Bronchial epithelial cell (primary cell): ENCODE results near the gene GNG12. TPM values are rescaled to one million over a fixed set of nuclear protein-coding genes. Genes with fewer than 3 reads are reported as not detected.

ENCODE experiments used
- DNase-seq: peaks from one replicate; pipeline ENCODE4 v3.0.0-alpha.2; 2010; ENCODE audit warnings: low read depth
- FAIRE-seq: peaks from 2 replicates; lab custom pipeline; 2011; peaks lifted over from hg19 to GRCh38; lab: Jason Lieb, UNC
- H3K27me3 ChIP-seq: 2 replicates; pipeline ENCODE4 v1.5.1; 2011; ENCODE audit warnings: low read length; ENCODE audit not compliant: control insufficient read depth, insufficient read depth
- H3K36me3 ChIP-seq: 2 replicates; pipeline ENCODE4 v1.5.1; 2011; ENCODE audit warnings: low read length; ENCODE audit not compliant: control insufficient read depth, insufficient read depth
- H3K4me3 ChIP-seq: 2 replicates; pipeline ENCODE4 v1.5.1; 2011; ENCODE audit warnings: mild to moderate bottlenecking, low read depth, low read length, control low read depth
- CTCF ChIP-seq: IDR thresholded peaks from 2 replicates; pipeline ENCODE4 v1.5.1; 2011; ENCODE audit warnings: mild to moderate bottlenecking, moderate library complexity, low read length, control low read depth, inconsistent platforms; ENCODE audit not compliant: insufficient read depth, severe bottlenecking
- total RNA-seq: library from RNA; depleted of rRNA; stranded (reverse); fragments of >200 nt; gene quantifications from 2 replicates; pipeline ENCODE4 v1.2.1, GENCODE V29; 2014

The GNG12 gene
- total RNA-seq, 1 donor from 2014 or later, result 75.3 TPM

GRCh38 chr1:67685067-67685557 lies 148.2 kb downstream of the GNG12 start, which contains the start of gene GADD45A:
Gene GADD45A (plus strand): TSS chr1:67685201. CDS start chr1:67685495, 294 bp downstream.
- Histone ChIP-seq H3K4me3 (peak within 1 kb of the TSS; percentile 94), H3K36me3 (peaks cover 11% of the 10 kb centered on the region), H3K27me3 (no peaks in the 10 kb centered on the region)
- no peak for TF ChIP-seq CTCF
- DNase-seq (peak; percentile 98), FAIRE-seq (no peak)

- Histone ChIP-seq H3K4me3 (peak overlapping the region; percentile 94), H3K36me3 (peaks cover 11% of the 10 kb centered on the region), H3K27me3 (no peaks in the 10 kb centered on the region)
- no peak for DNase-seq
- TF ChIP-seq CTCF, result no peak
- no peak for FAIRE-seq
Measured at GRCh38 chr1:67684526-67685066, 148.7 kb downstream of the GNG12 start.

- FAIRE-seq, result no peak
- Histone ChIP-seq H3K4me3 (peak overlapping the region; percentile 94), H3K27me3 (no peaks in the 10 kb centered on the region), H3K36me3 (peaks cover 11% of the 10 kb centered on the region)
- no peak for TF ChIP-seq CTCF
- peak; percentile 96 for DNase-seq
Measured at GRCh38 chr1:67683766-67684525, 149.3 kb downstream of the GNG12 start.

- DNase-seq (peak; percentile 91), FAIRE-seq (no peak)
- no peak for TF ChIP-seq CTCF
- no peak overlapping the region for H3K4me3 ChIP-seq
- H3K36me3 ChIP-seq, result peaks cover 11% of the 10 kb centered on the region
- no peaks in the 10 kb centered on the region for H3K27me3 ChIP-seq
Measured at GRCh38 chr1:67683316-67683715, 150.0 kb downstream of the GNG12 start.

- FAIRE-seq (no peak), DNase-seq (peak; percentile 98)
- no peak for TF ChIP-seq CTCF
- Histone ChIP-seq H3K36me3 (peaks cover 11% of the 10 kb centered on the region), H3K4me3 (no peak overlapping the region), H3K27me3 (no peaks in the 10 kb centered on the region)
Measured at GRCh38 chr1:67682659-67683197, 150.5 kb downstream of the GNG12 start.
